Measurements from ENCODE around the gene AGMO. TPM values are rescaled to one million over a fixed set of nuclear protein-coding genes. Genes with fewer than 3 reads are reported as not detected.

AGMO gene
- total and polyA plus RNA-seq, 2 of the 8 experiments (the other 6 are each of a cell fraction or from before 2014, with no cell fraction given) = 0.22 to 0.45 TPM

DNA sequence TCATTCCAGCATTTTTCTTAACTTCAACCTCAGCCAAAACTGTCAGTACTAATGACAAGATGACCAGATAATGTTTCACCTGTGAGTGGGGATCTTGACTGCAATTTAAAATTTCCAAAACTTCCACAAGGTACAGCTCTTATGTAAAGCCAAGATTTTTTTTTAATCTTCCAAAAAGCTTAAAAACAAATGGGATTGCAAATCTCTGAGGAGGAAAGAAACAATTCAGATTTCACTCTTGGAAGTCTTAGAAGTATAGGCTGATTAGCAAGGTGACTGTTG lies 90.2 kb downstream of the AGMO start:
- H3K18ac ChIP-seq (ENCODE audit: extremely low read depth, low read length) = no peak overlapping the region
- POLR2A ChIA-PET (ENCODE audit: partially characterized antibody) = no interaction called here
- no peak overlapping the region for H3K27ac ChIP-seq (ENCODE audit: low read depth, low read length)
- H2AFZ ChIP-seq (ENCODE audit: low read length) = no peak overlapping the region
- H3K9ac ChIP-seq (replicated peaks in 1 of 4; ENCODE audit: extremely low read depth in 1 of 4, low read depth in 3 of 4, low read length in 3 of 4) = no peak overlapping the region
- H3K4me2 ChIP-seq (ENCODE audit: insufficient read depth in 1 of 2, low read depth in 2 of 2, low read length in 2 of 2) = no peak overlapping the region
- H3K23me2 ChIP-seq (ENCODE audit: low read depth, low read length) = no peaks in the 10 kb centered on the region
- no peak overlapping the region for H3K4ac ChIP-seq (replicated peaks; ENCODE audit: insufficient read length, low read depth, low read length)
- no peak overlapping the region for H2AK5ac ChIP-seq (ENCODE audit: low read depth, low read length)
- no peaks in the 10 kb centered on the region for H3K79me1 ChIP-seq (ENCODE audit: low read depth, low read length)
- CTCF ChIA-PET (ENCODE audit: partially characterized antibody) = no interaction called here
- H3K4me3 ChIP-seq (ENCODE audit: extremely low read depth in 1 of 4, insufficient read depth in 2 of 4, low read depth in 3 of 4, low read length in 4 of 4) = no peak overlapping the region
- H4K5ac ChIP-seq (ENCODE audit: insufficient read length, low read depth, low read length) = no peak overlapping the region
- no peak overlapping the region for H2BK20ac ChIP-seq (ENCODE audit: low read length)
- H3K36me3 ChIP-seq (ENCODE audit: control insufficient read depth in 2 of 4, insufficient read depth in 4 of 4, low read length in 3 of 4) = no peaks in the 10 kb centered on the region
- FAIRE-seq = no peak
- no peak overlapping the region for H4K91ac ChIP-seq (replicated peaks; ENCODE audit: insufficient read length, low read length)
- no peak overlapping the region for H3K23ac ChIP-seq (ENCODE audit: insufficient read length)
- no peak overlapping the region for H2BK5ac ChIP-seq (ENCODE audit: low read depth, low read length)
- H2BK15ac ChIP-seq (ENCODE audit: low read length) = no peak overlapping the region
- no peaks in the 10 kb centered on the region for H3K9me3 ChIP-seq (ENCODE audit: insufficient read depth in 2 of 2, low read depth in 1 of 2, low read length in 1 of 2)
- no peaks in the 10 kb centered on the region for H4K20me1 ChIP-seq (replicated peaks in 1 of 2; ENCODE audit: control insufficient read depth in 1 of 2, insufficient read depth in 2 of 2, low read length in 2 of 2)
- no peak overlapping the region for H3K56ac ChIP-seq (replicated peaks; ENCODE audit: insufficient read length, low read depth, low read length)
- H2BK120ac ChIP-seq (replicated peaks; ENCODE audit: low read depth, low read length) = no peak overlapping the region
- H3K27me3 ChIP-seq (replicated peaks in 1 of 4; ENCODE audit: control insufficient read depth in 3 of 4, extremely low read depth in 1 of 4, insufficient read depth in 3 of 4, low read length in 3 of 4) = no peaks in the 10 kb centered on the region
- no peak for DNase-seq (ENCODE audit: low read depth in 1 of 2, low spot score in 2 of 2)
- H4K8ac ChIP-seq (ENCODE audit: extremely low read depth, insufficient read depth, low read length) = no peak overlapping the region
- H3K4me1 ChIP-seq (replicated peaks in 1 of 4; ENCODE audit: control insufficient read depth in 3 of 4, insufficient read depth in 4 of 4, low read length in 3 of 4) = no peaks in the 10 kb centered on the region
- H3K14ac ChIP-seq (ENCODE audit: insufficient read length) = no peak overlapping the region
- H2BK12ac ChIP-seq (ENCODE audit: low read depth, low read length) = no peak overlapping the region
- no peaks in the 10 kb centered on the region for H3K79me2 ChIP-seq (ENCODE audit: control insufficient read depth in 1 of 2, insufficient read depth in 2 of 2, low read length in 2 of 2)
- TF ChIP-seq KDM4A (IDR thresholded peaks at IDR 0.05; ENCODE audit: low read depth, low read length, severe bottlenecking) (no peak), SRF (IDR thresholded peaks at IDR 0.05; ENCODE audit: low read depth, low read length) (no peak), ASH2L (IDR thresholded peaks at IDR 0.05; ENCODE audit: low read length) (no peak), BACH1 (IDR thresholded peaks at IDR 0.05; ENCODE audit: low read length) (no peak), SP1 (IDR thresholded peaks at IDR 0.05; ENCODE audit: low read depth, low read length) (no peak), SAP30 (IDR thresholded peaks at IDR 0.05; ENCODE audit: insufficient read depth, insufficient replicate concordance, low read length) (no peak), POU5F1 (IDR thresholded peaks at IDR 0.05; ENCODE audit: low read depth, low read length) (no peak), TEAD4 (IDR thresholded peaks at IDR 0.05; ENCODE audit: low read depth, low read length) (no peak), YY1 (IDR thresholded peaks at IDR 0.05; ENCODE audit: low read depth, low read length) (no peak), SIRT6 (IDR thresholded peaks at IDR 0.05; ENCODE audit: low read length) (no peak), CHD1 (IDR thresholded peaks at IDR 0.05; ENCODE audit: low read depth, low read length) (no peak)
- TF ChIP-seq, protein P1, sequence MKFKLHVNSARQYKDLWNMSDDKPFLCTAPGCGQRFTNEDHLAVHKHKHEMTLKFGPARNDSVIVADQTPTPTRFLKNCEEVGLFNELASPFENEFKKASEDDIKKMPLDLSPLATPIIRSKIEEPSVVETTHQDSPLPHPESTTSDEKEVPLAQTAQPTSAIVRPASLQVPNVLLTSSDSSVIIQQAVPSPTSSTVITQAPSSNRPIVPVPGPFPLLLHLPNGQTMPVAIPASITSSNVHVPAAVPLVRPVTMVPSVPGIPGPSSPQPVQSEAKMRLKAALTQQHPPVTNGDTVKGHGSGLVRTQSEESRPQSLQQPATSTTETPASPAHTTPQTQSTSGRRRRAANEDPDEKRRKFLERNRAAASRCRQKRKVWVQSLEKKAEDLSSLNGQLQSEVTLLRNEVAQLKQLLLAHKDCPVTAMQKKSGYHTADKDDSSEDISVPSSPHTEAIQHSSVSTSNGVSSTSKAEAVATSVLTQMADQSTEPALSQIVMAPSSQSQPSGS (IDR thresholded peaks at IDR 0.05; ENCODE audit: low read length) = no peak
